Measurements from ENCODE around the gene RELT. TPM values are rescaled to one million over a fixed set of nuclear protein-coding genes. Genes with fewer than 3 reads are reported as not detected.

The RELT gene
- polyA plus RNA-seq, 10 donors: 2.3 to 4.0 (median 3.2) TPM

DNA sequence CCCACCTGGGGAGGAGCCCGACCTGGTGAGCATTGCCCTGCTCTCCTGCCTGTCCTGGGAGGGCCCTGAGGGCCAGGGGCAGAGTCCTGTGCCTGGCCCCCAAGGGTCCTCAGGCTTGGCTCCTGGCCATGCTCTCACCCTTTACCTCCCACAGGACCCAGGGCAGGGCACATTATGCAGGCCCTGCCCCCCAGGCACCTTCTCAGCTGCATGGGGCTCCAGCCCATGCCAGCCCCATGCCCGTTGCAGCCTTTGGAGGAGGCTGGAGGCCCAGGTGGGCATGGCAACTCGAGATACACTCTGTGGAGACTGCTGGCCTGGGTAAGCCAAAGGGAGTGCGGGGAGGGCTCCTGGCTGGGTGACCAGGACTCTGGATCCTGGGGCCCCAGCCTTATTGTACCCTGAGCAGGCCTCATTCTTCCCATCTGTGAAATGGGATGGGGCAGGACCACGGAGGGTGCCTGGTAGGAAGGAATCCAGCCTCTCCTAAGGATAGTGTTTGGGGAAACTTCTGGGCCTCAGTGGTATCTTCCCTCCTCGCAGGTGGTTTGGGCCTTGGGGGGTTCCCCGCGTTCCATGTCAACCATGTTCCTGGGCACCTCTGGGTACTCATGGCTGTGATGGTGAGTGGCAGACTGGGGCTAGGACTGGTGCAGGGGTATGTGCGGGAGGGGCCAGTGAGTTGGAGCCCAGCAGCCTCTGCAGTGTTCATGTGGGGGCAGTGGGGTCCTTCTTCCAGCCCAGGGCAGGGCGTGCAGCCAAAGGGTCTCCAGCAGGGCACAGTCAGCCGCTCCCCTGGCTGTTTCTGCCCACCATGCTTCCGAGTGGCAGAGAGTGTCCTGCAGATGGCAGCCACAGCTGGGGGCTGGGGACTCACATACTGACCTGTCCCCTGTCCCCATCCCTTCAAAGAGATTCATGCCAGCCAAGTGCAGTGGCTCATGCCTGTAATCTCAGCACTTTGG lies 14.7 kb downstream of the RELT start:
- no peak for DNase-seq

DNA sequence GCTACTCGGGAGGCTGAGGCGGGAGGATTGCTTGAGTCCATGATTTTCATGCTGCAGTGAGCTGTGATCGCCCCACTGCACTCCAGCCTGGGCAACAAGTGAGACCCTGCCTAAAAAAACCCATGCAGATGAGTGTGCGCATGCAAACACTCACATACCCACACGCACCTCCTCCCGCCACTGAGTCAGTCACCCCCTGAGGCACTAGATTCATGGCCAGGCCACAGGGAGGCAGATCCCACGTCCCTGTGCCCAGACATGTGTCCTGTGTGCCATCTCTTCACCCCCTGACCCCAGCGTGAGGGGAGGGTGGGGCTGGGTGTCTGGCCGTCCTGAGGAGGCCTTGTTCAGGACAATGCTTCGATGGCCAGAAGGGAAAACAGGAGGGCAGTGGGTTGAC lies 15.5 kb downstream of the RELT start:
- no peak for DNase-seq

DNA sequence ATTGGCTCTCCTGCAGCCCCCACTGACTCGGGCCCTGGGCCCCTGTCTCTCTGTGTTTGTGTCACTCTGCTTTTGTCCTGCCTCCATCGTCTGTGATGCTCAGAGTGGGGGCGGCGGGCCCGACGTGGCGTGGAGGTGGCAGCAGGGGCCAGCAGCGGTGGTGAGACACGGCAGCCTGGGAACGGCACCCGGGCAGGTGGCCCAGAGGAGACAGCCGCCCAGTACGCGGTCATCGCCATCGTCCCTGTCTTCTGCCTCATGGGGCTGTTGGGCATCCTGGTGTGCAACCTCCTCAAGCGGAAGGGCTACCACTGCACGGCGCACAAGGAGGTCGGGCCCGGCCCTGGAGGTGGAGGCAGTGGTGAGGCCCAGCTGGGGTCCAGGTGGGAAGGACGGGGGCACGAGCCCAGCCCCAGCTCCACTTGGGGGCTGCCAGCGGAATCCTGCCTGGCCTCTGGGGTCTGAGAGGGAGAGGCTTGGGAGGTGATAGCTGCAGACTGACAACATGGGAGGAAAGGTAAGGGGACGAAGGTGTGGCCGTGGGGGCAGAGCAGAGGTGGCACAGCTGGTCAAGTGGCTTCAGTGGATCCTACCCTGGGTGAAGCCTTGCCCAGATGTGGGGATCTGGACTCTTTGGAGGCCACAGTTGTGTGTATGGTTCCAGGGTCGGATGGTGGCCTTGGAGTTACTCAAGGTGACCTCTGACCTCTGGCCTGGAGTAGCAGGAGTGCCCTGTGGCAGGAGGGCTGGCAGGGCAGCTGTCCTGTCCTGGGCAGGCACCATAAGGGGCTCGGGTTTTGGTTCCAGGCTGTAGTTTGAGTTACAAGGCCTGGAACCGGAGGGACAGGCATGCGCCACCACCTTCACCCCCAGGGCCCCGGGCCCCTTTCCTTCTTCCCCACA lies 16.2 kb downstream of the RELT start:
- DNase-seq: no peak

DNA sequence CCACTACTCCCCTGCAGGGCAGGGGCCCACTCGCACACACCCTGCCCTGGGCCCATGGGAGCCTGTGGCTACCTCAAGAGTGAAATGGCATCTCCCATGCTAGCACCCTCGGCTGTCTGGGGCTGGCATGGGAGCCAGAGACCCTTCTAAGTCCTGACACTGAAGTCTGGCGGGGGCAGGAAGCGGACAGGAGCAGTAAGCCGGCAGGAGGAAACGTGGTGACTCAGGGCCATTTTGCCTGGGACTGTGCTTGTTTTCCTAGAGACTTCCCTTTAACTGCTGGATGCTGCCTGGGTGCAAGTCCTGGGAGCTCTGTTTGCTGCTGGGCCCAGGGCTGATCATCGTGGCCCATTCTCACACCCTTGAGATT lies 16.8 kb downstream of the RELT start:
- DNase-seq: no peak

DNA sequence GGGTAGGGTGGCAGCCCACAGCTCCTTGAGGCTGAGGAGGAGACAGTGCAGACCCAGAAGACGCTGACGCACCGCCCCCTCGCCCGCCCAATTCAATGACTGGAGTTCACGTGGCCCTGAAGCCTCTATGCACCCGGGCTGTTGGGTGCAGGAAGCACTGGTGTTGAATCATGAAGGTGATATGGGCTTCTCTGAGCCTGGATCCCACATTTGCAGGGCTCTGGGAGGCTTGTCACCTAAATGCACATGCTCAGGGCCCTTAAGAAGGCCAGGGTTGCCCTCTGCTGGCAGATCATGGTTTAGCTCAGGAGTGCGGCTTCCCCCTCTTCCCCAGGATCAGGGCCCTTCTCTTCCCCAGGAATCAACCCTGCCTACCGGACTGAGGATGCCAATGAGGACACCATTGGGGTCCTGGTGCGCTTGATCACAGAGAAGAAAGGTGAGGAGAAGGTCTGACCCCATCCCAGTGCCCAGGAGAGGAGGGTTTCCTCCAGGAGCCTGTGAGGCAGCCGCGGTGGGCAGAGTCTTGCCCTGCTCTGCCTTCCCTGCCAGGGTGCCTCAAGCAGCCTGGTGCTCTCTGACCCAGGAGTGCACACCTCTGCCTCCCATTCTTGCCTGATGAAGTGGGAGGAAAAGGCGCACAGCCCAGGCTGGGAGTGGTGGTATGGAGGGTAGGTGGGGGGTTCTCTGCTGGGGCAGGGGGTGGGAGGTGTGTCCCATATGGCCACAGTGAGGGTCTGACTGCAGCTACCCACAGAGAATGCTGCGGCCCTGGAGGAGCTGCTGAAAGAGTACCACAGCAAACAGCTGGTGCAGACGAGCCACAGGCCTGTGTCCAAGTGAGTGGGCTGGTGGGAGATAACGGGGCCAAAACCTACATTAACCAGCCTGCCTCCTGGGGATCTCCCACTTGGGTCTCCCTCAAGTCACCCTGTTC lies 17.5 kb downstream of the RELT start:
- DNase-seq: peak; percentile 59 to 85 (median 81)

DNA sequence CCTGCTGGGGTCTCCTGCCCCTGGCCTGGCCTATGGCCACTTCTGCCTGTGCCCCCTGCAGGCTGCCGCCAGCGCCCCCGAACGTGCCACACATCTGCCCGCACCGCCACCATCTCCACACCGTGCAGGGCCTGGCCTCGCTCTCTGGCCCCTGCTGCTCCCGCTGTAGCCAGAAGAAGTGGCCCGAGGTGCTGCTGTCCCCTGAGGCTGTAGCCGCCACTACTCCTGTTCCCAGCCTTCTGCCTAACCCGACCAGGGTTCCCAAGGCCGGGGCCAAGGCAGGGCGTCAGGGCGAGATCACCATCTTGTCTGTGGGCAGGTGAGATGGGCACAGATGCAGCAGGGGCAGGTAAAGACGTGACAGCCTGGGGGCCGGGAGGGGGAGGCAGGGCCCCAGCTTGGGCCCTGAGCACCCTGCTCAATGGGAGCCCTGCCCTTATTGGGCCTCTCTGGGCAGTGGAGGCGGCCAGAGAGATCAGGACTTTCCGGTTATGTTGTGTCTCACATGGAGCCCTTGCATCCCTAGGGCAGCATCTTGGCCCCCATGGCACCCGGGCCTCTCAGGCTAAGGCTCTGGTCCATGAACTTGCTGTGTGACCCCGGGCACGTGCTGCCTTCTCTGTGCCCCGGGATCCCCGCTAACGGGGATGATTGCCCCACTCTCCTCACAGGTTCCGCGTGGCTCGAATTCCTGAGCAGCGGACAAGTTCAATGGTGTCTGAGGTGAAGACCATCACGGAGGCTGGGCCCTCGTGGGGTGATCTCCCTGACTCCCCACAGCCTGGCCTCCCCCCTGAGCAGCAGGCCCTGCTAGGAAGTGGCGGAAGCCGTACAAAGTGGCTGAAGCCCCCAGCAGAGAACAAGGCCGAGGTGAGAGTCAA lies 18.5 kb downstream of the RELT start:
- DNase-seq: no peak

DNA sequence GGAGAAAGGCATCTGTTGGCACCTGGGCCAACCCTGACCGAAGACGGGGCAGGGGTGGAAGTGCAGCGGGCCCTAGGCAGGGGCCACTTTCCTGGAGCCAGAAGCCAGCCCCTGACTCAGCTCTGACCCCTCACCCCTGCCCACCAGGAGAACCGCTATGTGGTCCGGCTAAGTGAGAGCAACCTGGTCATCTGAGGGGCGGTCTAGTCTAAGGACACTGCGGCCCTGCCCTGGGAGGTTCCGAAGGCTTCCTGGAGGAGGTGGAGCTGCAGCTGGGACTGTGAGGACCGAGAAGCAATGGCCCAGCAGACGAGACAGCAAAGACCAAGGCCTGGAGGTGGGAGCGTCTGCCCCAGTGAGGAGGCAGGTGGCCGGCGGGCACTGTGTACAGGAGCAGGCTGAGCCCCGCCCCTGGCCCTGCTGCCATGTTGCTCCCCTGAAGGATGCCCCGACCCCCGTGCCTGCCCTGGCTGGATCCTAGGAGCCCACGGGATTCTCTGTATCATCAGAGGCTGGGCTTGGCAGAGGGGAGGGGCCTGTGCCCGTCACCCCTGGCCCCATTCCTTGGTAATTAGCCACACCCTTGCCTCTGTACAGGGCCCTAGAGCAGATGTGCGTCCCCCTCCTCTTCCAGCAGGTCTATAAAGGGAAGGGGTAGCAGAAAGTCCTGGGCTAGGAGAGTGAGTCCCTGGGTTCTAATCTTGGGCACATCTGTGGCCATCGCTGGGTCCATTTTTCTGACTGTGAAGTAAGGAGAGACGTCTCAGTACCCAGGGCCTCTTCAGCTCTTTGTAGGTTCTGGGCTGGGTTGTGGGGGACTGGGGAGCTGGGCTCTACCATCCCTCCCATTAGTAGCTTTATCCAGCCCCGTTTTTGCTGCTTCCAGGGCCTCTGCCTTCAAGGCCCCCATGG lies 19.4 kb downstream of the RELT start:
- peak in 1 of 3 donors; percentile 8 for DNase-seq

DNA sequence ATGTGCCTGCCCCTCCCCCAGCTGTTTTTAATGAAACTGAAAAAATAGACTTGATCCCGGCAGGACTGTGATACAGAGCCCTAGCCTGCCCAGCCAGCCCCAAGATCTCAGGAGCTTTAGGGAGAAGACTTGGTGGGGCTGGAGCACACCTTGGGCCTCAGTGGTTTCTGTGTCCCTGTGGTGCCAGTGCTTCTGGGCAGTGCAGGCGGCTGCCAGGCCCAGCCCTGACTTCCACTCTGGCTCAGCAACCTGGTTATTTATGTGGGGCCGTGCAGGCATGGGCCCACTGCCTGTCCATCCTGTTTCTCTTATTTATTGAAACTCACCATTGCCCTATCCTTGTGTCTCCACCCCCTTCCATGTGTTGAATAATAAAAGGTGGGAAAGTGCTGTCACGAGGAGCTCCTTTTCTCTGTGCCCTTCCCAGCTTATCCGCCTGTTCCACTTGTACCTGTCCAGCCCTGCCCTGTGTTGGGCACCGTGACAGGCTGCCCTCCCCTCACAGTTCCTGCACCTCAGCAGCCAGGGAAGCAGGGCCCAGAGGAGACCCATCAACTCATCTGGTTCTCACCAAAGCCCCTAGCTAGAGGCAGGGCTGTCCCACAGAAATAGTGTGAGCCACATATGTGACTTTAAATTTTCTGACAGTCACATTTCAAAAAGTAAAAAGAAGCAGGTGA lies 20.2 kb downstream of the RELT start:
- peak in 1 of 3 donors; percentile 9 for DNase-seq

DNA sequence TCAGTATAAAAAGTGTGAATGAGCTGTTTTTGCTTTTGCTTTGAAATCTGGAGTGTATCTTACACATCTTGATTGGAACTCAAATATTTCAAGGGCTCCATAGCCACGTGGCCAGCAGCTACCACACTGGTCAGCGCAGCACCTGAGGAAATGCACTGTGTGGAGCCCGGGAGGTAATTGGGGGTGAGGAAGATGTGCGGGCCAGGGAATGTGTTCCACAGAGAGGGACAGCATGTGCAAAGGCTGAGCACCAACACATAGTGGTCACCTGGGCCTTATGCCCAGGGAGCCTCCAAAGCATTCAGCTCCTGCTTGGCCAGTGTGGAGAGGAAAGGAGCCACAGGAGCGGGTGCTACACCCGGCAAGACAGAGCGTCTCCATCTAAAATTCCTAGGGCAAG lies 20.8 kb downstream of the RELT start:
- peak in 1 of 3 donors; percentile 9 for DNase-seq

DNA sequence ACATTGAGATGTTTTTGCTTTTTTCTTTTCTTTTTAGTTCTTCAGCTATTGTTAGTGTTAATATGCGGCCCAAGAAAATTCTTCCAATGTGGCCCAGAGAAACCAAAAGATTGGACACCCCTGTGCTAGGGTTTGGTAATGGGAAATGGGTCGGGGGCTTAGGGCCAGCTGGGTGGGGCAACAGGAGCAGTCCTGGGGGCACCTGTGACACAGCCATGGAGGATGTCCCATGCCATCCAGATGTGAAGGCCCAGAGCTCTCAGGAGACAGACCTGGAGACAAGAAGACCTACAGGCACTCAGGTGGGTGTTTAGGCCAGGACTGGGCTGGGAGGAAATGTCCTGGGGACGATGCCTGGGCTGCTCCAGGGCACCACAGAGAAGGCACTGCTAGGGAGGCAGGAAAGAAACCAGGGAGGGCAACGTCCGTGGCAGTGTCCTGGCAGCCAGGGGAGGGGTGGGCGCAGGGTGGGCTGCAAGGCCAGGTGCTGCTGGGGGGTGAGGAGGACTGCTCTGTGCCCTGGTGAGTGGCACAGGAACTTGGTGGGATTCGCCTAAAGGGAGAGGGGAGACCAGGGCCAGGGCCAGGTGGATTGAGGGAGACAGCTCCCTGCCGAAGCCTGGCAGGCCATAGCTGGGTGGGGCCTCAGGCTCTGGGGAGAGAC lies 21.4 kb downstream of the RELT start:
- no peak for DNase-seq

DNA sequence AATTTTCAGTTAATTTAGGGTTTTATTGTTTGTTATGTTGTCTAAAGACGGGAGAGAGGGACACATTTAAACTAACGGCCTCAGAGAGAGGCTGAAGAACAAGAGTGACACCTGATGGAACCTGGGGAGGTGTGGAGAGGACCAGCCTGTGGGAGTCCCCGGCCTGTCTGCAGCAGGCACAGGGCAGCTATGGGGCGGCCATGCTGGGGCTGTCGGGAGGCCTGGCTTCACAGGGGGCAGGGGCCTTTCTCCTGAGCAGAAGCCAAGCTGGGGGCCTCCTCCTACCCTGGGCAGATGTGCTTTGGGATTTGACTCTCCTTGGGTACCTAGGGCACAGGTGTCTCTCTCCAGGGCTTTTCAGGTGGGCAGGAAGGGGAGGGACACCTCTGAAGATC lies 21.9 kb downstream of the RELT start:
- peak in 1 of 3 donors; percentile 7 for DNase-seq

DNA sequence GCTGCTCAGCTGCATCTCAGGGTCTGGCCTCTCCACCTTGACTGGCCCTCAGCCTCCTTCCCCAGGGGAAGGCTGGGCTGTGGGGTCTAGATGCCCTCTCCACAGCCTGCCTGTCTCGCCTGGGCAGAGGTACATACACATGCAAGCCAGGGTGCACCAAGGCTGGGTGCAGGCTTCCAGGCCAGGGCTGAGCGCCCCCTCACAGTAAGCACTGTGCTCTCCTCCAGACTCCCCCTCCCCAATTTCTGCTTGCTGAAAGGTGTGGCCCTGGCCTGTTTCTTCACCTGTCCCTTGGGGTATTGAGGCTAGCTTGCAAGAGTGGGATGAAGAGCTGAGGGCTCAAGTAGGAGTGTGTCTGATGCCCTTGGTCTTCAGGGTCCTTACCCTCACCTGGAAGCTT lies 22.5 kb downstream of the RELT start:
- DNase-seq: peak in 1 of 3 donors; percentile 19

DNA sequence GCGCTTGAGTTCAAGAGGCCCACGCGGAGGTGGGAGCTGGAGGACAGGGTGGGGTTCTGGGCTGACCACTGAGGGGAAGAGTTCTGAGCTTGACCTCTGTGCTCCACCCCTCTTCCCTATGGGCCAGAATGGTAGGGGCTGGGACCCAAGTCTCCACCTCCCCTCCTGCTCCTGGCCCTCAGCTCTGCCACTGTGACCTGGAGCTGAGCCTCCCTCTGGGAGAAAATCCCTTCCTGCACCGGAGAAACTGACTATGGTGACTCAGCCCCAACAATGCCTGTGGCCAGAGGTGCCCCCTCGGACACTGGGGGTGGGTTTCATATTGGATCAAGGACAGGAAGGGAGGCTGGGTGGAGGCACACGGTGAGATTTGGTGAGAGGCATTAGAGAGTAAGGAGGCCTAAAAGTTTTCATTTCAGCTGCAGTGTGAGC lies 23.0 kb downstream of the RELT start:
- peak in 1 of 3 donors; percentile 24 for DNase-seq

DNA sequence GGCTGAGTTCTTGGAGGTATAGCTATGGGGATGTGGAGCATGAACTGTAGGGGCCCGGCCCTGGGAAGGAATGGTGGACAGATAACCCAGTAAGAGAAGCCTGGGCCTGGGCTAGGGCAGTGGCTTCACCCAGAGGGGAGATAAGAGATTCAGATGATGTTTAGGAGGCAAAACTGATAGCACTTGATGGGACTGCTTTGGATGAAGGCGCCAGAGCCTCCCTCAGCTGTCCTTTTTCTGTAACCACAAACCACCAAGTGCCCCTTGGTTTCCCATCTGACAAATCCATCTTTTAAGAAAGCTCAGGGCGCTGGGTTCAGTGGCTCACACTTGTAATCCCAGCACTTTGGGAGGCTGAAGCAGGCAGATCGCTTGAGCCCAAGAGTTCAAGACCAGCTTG lies 23.4 kb downstream of the RELT start:
- DNase-seq: peak in 1 of 3 donors; percentile 18

DNA sequence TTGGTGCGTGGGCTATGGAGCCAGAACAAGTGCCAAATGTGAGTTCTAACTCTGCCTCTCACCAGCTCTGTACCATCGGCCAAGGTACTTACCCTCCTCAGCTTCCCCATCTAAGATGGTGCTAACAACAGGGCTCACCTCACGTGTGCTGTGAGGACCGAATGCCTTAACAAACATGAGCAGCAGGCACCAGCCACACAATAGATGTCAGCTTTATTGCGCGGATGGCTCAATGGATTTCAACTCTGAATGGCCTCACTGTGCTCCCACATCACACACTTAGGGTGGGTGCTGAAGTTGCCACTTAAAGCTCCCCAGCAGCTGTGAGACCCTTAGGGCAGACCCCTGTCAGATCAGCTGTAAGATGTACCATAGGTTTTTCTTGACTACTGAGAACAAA lies 24.1 kb downstream of the RELT start:
- DNase-seq: no peak

DNA sequence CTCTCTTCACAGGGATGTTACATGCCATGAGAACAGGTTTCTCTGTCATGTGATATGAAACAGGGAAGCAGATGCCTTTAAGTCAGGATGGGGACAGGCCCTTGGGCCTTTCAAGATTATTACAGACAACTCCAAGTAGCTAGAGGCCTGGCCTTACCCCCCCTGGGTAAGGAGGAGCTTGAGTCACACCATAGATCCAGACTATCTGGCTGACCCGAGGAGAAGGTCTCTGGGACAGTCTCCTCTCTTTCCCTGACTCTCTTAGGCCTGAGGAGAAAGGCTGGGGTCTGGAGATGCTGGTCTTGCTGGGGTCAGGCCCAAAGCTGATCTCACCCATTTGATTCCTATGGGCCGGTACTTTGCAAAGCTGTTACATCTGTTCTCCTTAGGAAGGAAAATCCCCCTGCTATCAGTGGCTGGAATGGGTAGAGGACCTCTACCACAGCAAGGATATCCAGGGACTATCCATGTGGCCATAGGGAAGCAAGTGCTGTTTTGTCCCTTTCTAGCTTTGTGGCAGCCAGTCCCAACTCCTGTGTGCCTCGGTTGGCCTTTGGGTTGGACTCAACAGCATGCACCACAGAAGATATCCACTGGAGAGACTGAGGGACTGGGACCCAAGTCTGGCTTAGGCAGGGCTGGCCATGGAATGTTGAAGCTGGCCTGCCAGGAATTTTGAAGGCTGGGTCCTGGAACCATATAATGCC lies 25.2 kb downstream of the RELT start:
- peak in 1 of 3 donors; percentile 8 for DNase-seq
